Stomach (tissue), 9 donors: ENCODE data around the gene C1orf198. TPM values are rescaled to one million over a fixed set of nuclear protein-coding genes. Genes with fewer than 3 reads are reported as not detected.

Source experiments
- DNase-seq, 2 donors: peaks; one replicate each; pipeline versions ENCODE4 v3.0.0 to v3.0.0-alpha.2; 2013 to 2019
- H3K27ac ChIP-seq, 5 donors: fragments of 200-600 bp in 4 of 5; sonication (generic) in 4 of 5; one replicate each; pipeline ENCODE4 v1.5.1; 2013 to 2019; ENCODE audit warnings: mild to moderate bottlenecking in 1 of 5, moderate library complexity in 1 of 5
- H3K27me3 ChIP-seq, 3 donors: fragments of 200-600 bp; sonication (generic); one replicate each; pipeline ENCODE4 v1.5.1; 2017 to 2019; ENCODE audit warnings: mixed run types in 1 of 3
- H3K36me3 ChIP-seq, 4 donors: fragments of 200-600 bp; sonication (generic); 1 replicate in 3 of 4; 2 replicates in 1 of 4; pipeline ENCODE4 v1.5.1; 2016 to 2019
- H3K4me1 ChIP-seq, 4 donors: fragments of 200-600 bp; sonication (generic); one replicate each; pipeline ENCODE4 v1.5.1; 2016 to 2019
- H3K4me3 ChIP-seq, 4 donors: fragments of 200-600 bp; sonication (generic) in 3 of 4; one replicate each; pipeline ENCODE4 v1.5.1; 2016 to 2019; ENCODE audit warnings: mild to moderate bottlenecking in 1 of 4
- H3K9me3 ChIP-seq, 4 donors: fragments of 200-600 bp; sonication (generic); one replicate each; pipeline ENCODE4 v1.5.1; 2016 to 2019
- EP300 ChIP-seq: sonication (generic); formaldehyde crosslinking; IDR thresholded peaks from one replicate; pipeline ENCODE4 v1.6.1; 2017; ENCODE audit warnings: antibody characterized with exemption
- POLR2A ChIP-seq, 4 donors: fragments of 450-650 bp; IDR thresholded peaks; one replicate each; pipeline ENCODE4 v1.6.1; 2016; ENCODE audit warnings: antibody characterized with exemption in 4 of 4, control low read depth in 2 of 4, mild to moderate bottlenecking in 1 of 4, moderate library complexity in 1 of 4
- POLR2AphosphoS5 ChIP-seq, 3 donors: sonication (generic); formaldehyde crosslinking; IDR thresholded peaks; one replicate each; pipeline ENCODE4 v1.6.1; 2016; ENCODE audit warnings: antibody characterized with exemption in 3 of 3
- WGBS, 5 donors: extraction: QIAGEN DNeasy Blood & Tissue Kit in 3 of 5; methylation state at CpG; one replicate each; pipeline versions ENCODE4 v1.1.5 to v1.1.7; 2013 to 2018; 5-methylcytosine and 5-hydroxymethylcytosine counted together
- intact Hi-C: fragments of 100-400 bp; cut with DNase I; formaldehyde crosslinking; loops from one replicate; pipeline ENCODE4 v1.15.1; 2023; ENCODE audit warnings: low total_unique reads
- polyA plus RNA-seq, 3 donors: library from polyadenylated mRNA; stranded (reverse); fragments of 200-250 nt; gene quantifications; one replicate each; pipeline ENCODE4 v1.2.3, GENCODE V29; 2013
- total RNA-seq, 5 donors: library from RNA; depleted of rRNA; stranded (reverse); fragments of >200 nt; gene quantifications; one replicate each; pipeline versions ENCODE4 v1.1.0 to v1.2.3, GENCODE V29; 2014 to 2016
- TF ChIP-seq, protein P1 (sequence below), 7 experiments: fragments of 450-650 bp in 4 of 7; fragments of 200-600 bp in 3 of 7; sonication (generic) in 3 of 7; IDR thresholded peaks; one replicate each; pipeline ENCODE4 v1.5.1; 2016 to 2019; ENCODE audit warnings: antibody characterized with exemption in 7 of 7, control low read depth in 2 of 7, mild to moderate bottlenecking in 1 of 7
- donor health status: healthy with polysubstance abuse.
- donor health status: Bipolar disorder and iron deficiency.
- donor health status: healthy.

C1orf198 gene
- total and polyA plus RNA-seq, 8 donors: 11.3 to 69.3 (median 32.4) TPM

DNA sequence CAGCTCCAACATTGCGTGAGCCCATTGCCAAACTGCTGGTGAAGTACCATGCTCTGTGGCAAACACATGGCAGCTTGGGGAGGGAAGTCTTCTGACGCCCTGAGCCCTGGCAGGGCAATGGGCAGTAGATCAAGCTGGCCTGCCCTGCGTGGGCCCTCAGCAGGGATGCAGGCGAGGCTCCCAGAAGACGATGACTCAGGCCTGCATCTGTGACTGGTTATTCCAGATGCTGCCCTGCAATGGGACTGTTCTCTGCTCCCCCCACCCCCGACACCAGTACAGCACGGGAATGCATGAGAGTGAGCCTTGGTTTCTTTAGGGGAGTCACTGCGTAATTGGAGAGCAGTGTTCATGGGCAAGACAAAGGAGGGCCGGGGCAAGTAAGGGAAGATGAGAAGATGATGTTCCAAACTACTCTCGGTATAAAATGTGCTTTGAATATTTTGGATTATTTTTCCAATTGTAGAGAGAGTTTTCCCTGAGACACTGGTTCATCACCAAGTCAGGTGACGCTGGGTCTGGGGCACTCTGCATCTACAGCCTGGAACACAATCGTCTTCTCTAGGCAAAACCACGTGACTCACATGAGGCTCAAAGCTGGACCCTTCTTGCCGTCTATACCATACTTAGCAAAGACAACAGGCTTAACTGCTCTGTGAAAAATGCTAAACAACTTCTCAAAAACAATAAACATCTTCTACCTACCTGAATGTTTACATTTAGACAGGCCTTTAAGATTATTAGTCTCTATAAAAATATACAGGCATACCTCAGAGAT lies 9.0 kb upstream of the C1orf198 start:
- TF ChIP-seq, protein P1, sequence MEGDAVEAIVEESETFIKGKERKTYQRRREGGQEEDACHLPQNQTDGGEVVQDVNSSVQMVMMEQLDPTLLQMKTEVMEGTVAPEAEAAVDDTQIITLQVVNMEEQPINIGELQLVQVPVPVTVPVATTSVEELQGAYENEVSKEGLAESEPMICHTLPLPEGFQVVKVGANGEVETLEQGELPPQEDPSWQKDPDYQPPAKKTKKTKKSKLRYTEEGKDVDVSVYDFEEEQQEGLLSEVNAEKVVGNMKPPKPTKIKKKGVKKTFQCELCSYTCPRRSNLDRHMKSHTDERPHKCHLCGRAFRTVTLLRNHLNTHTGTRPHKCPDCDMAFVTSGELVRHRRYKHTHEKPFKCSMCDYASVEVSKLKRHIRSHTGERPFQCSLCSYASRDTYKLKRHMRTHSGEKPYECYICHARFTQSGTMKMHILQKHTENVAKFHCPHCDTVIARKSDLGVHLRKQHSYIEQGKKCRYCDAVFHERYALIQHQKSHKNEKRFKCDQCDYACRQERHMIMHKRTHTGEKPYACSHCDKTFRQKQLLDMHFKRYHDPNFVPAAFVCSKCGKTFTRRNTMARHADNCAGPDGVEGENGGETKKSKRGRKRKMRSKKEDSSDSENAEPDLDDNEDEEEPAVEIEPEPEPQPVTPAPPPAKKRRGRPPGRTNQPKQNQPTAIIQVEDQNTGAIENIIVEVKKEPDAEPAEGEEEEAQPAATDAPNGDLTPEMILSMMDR (IDR thresholded peaks at IDR 0.05): no peak
- no peak for TF ChIP-seq POLR2AphosphoS5 (IDR thresholded peaks at IDR 0.05)
- no peak for TF ChIP-seq POLR2A (IDR thresholded peaks at IDR 0.05)
- no peak for TF ChIP-seq EP300
- intact Hi-C loops: no loop called here
- WGBS, 5 donors: 74 to 87% (median 86%) methylated on average over 13 to 14 of the region's 14 CpGs

DNA sequence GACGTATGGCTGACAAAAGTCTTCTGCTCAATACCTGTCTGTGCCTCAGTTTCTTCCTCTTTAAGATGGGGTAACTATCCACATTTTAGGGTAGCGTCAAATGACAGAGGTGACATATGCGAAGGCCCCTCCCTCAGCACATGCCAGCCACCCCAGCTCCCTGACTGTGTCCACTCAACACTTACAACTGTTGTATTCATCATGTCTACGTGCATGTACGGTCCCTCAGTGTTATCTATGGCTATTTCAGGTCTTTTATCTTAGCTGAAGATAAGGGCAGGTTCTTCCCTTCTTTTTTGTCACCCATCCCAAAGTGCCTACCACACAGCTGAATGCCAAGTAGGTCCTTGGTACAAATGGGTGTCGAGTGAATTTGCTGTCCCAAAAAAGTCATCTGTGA lies 8.3 kb upstream of the C1orf198 start:
- no peak for DNase-seq
- intact Hi-C loops: no loop called here
- Histone ChIP-seq H3K4me1 (peaks cover 0 to 12% (median 0%) of the 10 kb centered on the region in 4 donors), H3K36me3 (no peaks in the 10 kb centered on the region), H3K4me3 (no peak overlapping the region), H3K27ac (no peak overlapping the region), H3K9me3 (no peaks in the 10 kb centered on the region), H3K27me3 (peaks cover 0 to 22% (median 0%) of the 10 kb centered on the region in 3 donors)
- TF ChIP-seq POLR2A (IDR thresholded peaks at IDR 0.05) (no peak), POLR2AphosphoS5 (IDR thresholded peaks at IDR 0.05) (no peak), EP300 (no peak)
- TF ChIP-seq, protein P1 (IDR thresholded peaks at IDR 0.05): no peak
- 84 to 90% (median 88%) methylated on average over 6 of the region's 6 CpGs for WGBS, 5 donors

More for the DNA sequence above, 9.0 kb upstream of the C1orf198 start:
- Histone ChIP-seq H3K27ac (no peak overlapping the region), H3K9me3 (no peaks in the 10 kb centered on the region), H3K4me3 (no peak overlapping the region), H3K27me3 (peaks cover 0 to 29% (median 0%) of the 10 kb centered on the region in 3 donors), H3K36me3 (no peaks in the 10 kb centered on the region), H3K4me1 (peaks cover 0 to 12% (median 0%) of the 10 kb centered on the region in 4 donors)
- DNase-seq: no peak

DNA sequence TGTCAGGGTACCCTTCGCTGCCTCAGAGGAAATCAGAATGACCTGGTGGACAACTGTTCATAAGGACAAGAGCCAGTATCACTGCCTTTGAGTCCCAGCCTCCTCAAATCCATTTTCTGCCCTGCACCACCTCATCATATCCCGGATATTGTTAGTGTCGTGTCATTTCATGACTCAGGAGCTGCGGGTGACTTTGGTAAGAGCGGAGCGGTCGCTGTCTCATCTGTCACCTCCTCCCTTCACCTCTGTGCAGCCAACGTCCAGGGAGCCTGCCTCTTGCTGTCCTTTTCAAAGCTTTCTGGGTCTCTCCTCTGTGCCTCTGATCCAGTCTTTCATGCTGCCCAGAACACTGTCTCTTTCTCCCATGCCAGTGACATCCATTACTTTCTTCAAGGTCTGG lies 7.0 kb upstream of the C1orf198 start:
- DNase-seq: no peak
- H3K27me3 ChIP-seq: peaks cover 0 to 13% (median 0%) of the 10 kb centered on the region in 3 donors
- intact Hi-C loops: no loop called here
- H3K27ac ChIP-seq: no peak overlapping the region
- H3K4me3 ChIP-seq: no peak overlapping the region
- H3K4me1 ChIP-seq: peaks cover 0 to 12% (median 0%) of the 10 kb centered on the region in 4 donors
- WGBS, 5 donors: 90 to 94% (median 93%) methylated on average over 8 of the region's 8 CpGs
- no peaks in the 10 kb centered on the region for H3K9me3 ChIP-seq
- H3K36me3 ChIP-seq: no peaks in the 10 kb centered on the region
- no peak for TF ChIP-seq POLR2A (IDR thresholded peaks at IDR 0.05)
- TF ChIP-seq, protein P1 (IDR thresholded peaks at IDR 0.05): no peak
- TF ChIP-seq EP300: no peak
- no peak for TF ChIP-seq POLR2AphosphoS5 (IDR thresholded peaks at IDR 0.05)

DNA sequence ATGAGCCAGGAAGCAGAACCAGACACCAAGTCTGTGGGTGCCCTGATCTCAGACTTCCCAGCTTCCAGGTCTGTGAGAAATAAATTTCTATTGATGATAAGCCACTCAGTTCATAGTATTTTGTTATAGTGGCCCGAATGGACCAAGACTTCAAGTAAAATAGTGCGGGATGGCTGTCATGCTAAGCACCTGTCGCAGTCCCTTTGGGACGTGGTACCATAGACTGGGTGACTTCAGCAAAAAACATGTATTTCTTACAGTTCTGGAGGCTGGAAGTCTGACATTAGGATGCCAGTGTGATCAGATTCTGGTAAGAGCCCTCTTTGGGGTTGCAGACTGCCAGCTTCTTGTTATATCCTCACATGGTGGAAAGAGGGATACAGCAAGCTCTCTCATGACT lies 2.6 kb upstream of the C1orf198 start:
- DNase-seq: no peak
- peaks cover 10 to 31% (median 28%) of the 10 kb centered on the region in 4 donors for H3K4me1 ChIP-seq
- TF ChIP-seq, protein P1 (IDR thresholded peaks at IDR 0.05): no peak
- TF ChIP-seq POLR2AphosphoS5 (IDR thresholded peaks at IDR 0.05) (no peak), EP300 (no peak), POLR2A (IDR thresholded peaks at IDR 0.05) (no peak)
- peaks cover 0 to 9% (median 0%) of the 10 kb centered on the region in 3 donors for H3K27me3 ChIP-seq
- no peaks in the 10 kb centered on the region for H3K36me3 ChIP-seq
- no peak overlapping the region for H3K27ac ChIP-seq
- H3K9me3 ChIP-seq: no peaks in the 10 kb centered on the region
- no peak overlapping the region for H3K4me3 ChIP-seq
- WGBS, 5 donors: 93 to 100% (median 96%) methylated on average over 4 of the region's 4 CpGs
- intact Hi-C loops: no loop called here
